HG03460 (cell line): ENCODE data around the gene TAOK1.
A peak's percentile ranks its signal among the peaks of the same experiment; 100 is the strongest.
"Not testable (repeated sequence)": the region's sequence is repeated elsewhere in the genome, so short reads cannot be mapped to it uniquely, and the experiment has no call there.

Source experiments
- ATAC-seq: cut with Tn5 transposase; IDR thresholded peaks from one replicate; pipeline ENCODE4 v1.9.1; 2021; ENCODE audit not compliant: unreplicated experiment

Gene TAOK1

DNA sequence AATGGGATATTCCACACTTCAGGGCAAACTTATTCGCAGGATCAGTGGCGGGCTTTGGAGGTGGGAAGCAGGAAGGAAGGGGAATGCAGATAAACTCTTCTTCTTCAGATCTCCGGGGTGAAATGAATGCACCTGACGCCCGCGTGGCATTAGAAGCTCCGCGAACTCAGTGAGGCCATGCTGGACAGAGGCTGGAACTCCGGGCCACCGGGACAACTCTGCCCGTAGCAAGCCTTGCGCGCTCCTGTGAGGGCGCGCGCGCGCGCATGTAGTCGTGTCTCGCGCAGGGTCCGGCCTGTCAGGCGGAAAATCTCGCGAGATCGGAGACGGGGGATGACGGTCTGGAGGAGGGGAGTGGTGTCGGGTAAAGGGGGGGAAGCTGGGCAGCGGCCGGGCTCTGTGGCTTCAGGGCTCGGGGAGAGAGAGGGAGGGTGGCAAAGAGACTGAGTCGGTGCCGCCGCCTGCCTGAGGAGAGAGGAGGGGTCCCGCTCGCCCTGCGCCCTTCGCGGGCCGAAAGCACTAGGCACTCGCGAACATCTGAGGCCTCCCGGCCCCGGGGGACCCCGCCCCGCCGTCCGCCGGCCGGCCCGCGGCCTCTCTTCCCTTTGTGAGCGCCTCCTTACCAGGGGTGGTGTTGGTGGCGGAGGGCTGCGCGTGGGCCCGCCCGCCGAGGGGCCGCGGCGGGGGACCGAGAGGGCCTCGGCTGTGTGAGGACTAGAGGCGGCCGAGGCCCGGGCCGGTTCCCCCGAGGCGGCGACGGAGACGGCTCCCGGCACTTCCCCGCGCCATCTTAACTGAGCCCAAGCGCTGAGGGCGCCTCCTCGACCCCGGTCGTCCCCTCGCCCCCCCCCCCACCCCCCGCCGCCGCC lies at the start of gene TAOK1:
Gene TAOK1, plus strand, starts transcription at position 382 of the 869 bp plus-strand sequence. CDS start 61,186 bp downstream, outside the sequence.
- peak; percentile 83 for ATAC-seq

DNA sequence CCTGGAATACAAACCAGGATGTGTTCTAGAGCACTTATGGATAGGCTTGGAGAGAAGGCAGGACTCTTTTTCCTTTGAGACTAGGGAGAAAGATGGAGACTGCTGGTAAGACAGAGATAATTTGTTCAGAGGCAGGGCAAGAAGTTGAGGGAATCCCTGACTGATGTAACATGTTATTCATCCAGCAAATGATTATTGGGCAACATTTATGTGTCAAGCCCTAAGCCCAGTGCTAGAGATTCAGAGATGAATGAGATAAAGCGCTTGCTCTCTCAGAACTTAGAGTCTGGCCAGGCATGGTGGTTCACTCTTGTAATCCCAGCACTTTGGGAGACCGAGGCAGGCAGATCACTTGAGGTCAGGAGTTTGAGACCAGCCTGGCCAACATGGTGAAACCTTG lies 48.4 kb upstream of the TAOK1 start:
- no peak for ATAC-seq

DNA sequence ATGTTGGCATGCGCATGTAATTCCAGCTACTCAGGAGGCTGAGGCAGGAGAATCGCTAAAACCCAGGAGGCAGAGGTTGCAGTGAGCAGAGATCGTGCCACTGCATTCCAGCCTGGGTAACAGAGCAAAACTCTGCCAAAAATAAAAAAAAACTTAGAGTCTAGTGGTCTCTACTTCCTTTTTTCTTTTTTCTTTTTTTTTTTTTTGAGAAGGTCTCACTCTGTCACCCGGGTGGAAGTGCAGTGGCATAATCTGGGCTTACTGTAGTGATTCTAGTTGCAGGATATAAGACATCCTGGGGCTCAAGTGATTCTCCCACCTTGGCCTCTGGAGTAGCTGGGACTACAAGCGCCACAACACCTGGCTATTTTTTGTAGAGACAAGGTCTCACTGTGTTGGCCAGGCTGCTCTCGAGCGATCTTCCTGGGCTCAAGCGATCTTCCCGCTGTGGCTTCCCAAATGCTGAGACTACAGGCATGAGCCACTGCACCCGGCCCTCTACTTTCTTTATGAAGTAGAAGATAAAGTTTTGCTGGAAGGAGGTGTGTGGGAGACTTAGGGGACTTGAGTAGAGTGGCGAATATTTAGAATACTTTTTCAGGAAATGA lies 47.9 kb upstream of the TAOK1 start:
- no peak for ATAC-seq

DNA sequence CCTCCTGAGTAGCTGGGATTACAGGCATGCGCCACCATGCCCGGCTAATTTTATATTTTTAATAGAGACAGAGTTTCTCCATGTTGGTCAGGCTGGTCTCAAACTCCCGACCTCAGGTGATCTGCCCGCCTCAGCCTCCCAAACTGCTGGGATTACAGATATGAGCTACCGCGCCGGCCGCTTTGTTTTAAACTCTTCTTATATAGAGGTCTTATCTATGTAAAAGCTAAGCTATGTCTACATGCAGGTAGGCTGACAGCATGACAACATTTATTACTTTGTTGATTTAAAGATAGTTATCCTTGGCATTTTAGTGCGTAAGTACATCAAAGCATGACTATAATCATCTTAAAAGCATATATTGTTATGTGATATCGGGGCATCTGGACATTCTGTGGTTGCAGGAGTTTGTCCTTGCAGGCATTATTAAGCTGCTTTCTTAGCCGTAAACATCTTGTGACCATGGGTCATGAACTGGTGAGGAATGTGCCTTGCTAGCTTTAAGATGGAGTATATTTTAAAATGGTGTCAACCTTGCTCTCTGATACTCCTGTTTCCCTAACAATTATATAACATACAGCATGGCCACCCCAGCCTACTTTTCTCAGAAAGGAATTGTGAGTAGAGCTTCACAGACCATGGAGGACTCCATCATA lies 45.8 kb upstream of the TAOK1 start:
- ATAC-seq, result no peak

DNA sequence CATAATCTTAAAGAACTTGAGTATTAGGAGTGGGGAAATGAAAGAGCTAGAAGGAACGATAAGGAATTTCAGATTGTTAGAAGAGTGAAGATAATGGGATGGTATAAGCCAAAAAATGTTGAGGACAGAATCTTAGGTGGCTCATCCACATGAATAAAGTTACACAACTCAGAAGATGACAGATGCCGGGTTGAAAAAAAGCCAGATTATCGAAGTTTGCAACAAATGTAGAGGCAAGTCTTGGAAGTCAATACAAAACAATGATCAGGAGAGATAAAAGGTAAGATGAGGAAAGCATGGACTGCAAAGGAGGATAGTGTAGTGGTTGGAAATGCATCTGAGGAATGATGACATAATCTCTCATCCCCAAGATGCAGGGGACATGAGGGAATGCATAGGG lies 45.1 kb upstream of the TAOK1 start:
- no peak for ATAC-seq

DNA sequence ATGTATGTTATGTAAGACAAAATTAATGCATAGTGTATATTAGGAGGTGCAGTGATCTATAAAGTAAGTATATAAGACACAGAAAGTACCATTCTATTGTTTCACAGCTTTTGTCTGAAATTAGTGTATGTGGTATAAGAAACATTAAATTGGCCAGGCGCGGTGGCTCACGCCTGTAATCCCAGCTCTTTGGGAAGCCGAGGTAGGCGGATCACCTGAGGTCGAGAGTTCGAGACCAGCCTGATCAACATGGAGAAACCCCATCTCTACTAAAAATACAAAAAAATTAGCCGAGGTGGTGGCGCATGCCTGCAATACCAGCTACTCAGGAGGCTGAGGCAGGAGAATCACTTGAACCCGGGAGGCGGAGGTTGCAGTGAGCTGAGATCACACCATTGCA lies 44.7 kb upstream of the TAOK1 start:
- ATAC-seq, result not testable (repeated sequence)

DNA sequence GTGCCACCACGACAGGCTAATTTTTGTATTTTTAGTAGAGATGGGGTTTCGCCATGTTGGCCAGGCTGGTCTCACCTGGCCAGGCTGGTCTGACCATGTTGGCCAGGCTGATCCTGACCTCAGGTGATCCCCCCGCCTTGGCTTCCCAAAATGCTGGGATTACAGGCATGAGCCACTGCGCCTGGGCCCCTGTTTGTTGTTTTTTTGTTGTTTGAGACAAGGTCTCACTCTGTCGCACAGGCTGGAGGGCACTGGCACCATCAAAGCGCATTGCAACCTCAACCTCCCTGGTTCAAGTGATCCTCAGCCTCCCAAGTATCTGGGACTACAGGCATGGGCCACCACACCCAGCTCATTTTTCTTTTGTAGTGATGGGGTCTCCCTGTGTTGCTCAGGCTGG lies 43.7 kb upstream of the TAOK1 start:
- no peak for ATAC-seq

DNA sequence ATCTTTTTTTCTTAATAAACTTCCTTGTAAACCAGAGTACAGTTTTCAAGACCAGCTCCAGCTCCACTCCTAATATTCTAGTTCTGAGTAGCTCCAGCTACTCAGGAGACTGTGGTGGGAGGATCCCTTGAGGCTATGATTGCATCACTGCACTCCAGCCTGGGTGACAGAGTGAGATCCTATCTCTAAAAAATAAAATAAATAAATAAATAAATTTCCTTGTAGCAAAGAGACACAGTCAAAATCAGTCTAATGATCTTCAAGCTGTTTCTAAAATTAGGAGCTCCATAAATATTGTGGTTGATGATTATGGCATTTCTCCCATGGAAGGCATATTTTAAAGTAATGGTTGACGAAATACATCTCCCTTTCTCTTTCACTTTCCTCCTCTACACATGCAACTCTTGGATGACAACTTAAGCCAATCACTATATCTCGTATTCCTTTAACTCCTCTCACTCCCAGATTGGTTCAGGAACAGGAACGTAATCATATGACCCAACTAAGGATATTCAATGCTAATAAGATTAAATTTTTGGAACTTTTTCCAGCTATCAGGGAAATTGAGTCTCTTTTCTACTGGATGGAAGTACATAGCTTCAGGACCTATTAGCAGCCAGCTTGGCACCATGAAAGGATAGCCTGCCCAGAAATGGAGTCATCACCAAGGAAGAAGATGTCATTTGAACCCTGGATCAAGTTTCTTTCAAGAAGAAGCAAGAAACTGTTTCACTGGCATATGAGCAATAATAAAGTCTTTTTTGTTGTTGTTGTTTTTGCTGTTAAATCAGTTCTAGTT lies 42.1 kb upstream of the TAOK1 start:
- no peak for ATAC-seq

DNA sequence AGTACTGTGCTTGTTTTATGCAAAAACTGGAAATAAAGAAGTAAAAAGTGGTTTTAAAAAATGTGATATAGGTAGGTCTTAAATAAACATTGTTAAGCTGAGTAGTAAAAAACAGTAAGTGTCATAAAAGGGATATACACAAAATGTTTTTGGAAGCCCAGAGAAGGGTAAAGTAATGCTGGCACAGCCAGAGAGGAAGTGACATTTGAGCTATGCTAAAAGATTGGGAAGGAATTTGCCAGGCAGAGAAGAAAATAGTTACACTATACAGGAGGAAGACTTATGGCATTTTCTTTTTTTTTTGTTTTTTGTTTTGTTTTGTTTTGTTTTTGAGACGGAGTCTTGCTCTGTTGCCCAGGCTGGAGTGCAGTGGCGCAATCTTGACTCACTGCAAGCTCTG lies 40.8 kb upstream of the TAOK1 start:
- ATAC-seq, result no peak

DNA sequence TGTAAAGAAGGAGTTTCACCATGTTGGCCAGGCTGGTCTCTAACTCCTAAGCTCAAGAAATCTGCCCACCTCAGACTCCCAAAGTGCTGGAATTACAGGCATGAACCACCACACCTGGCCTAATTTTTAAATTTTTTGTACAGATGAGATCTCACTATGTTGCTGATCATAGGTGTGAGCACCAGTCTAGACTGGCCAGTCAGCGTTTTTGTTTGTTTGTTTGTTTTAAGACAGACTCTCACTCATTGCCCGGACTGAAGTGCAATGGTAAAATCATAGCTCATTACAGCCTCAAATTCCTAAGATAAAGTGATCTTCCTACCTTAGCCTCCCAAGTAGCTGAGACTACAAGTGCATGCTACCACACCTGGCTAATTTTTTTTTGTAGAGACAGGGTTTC lies 38.0 kb upstream of the TAOK1 start:
- no peak for ATAC-seq

DNA sequence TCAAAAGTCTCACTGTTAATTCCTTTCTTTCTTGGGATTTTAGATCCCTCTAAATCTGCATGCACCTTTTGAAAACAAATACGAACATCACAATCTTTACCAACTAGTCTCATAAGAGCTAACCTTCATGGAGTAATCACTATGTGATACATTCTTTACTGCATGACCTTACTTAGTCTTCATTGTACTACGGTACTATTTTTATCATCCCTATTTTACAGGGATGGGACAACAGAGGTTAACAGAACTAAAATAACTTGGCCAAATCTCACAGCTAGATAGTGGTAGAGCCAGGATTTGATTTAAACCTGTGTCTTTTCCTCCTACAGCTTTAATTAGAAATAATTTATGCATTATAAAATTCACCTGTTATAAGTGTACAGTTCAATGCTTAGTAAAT lies 32.9 kb upstream of the TAOK1 start:
- no peak for ATAC-seq

DNA sequence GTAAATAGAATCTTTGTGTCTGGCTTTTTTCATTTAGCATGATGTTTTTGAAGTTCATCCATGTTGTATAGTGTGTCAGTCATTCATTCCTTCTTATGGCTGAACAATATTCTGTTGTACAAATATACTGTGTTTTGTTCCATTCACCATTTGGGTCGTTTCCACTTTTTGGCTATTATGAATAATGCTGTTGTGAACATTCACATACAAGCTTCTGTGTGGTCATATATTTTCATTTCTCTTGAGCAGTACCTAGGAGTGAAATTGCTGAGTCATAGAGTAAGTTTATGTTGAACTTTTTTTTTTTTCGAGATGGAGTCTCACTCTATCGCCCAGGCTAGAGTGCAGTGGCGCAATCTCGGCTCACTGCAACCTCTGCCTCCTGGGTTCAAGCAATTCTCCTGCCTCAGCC lies 32.3 kb upstream of the TAOK1 start:
- ATAC-seq, result no peak

DNA sequence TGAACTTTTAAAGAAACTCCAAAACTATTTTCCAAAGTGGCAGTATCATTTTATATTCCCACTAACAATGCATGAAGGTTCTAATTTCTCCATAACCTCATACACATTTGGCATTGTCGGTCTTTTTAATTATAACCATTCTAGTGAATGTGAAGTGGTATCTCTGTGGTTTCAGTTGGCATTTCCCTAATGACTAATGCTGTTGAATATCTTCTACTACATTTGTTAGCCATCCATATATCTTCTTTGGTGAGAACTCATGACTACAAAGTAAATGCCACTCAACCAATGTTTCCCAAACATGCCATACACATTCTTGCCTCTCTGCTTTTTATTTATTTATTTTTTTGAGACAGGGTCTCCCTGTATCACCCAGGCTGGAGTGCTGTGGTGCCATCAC lies 31.7 kb upstream of the TAOK1 start:
- no peak for ATAC-seq

DNA sequence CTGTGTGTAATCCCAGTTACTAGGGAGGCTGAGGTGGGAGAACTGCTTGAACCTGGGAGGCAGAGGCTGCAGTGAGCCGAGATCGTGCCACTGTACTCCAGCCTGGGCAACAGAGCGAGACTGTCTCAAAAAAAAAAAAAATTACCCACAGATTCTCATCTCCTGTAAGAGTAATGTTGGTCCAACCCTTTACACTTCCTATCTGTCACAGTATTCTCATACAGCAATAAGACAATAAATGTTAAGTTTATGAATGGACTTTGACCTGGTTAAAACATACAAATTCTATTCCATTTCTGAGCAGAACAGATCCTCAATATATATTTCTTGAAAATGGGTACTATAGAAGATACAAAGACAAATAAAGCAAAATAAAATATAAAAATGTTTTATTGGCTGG lies 30.4 kb upstream of the TAOK1 start:
- ATAC-seq, result no peak

DNA sequence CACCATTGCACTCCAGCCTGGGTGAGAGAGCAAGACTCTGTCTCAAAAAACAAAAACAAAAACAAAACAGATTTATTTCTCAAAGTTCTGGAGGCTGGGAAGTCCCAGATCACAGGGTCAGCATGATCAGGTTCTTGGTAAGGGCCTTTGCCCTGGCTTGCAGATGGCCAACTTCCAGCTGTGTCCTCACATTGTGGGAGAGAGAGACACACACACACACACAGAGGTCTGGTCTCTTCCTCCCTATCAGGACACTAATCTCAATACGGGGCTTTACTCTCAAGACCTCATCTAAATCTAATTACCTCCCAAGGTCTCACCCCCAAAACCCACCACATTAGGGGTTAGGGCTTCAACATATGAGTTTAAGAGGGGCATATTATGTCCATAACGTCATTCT lies 26.4 kb upstream of the TAOK1 start:
- no peak for ATAC-seq

DNA sequence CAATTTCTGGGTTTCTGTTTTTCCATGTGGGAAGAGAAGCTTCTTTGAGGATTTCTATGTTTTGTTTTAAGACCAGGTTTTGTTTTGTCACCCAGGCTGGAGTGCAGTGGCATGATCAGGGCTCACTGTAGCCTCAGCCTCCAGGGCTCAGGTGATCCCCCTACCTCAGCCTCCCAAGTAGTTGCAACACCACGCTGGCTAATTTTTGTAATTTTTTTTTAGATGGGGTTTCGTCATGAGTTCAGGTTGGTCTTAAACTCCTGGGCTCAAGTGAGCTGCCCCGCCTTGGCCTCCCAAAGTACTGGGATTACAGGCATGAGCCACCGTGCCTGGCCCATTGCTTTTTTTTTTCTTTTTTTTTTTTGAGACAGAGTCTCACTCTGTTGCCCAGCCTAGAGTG lies 25.5 kb upstream of the TAOK1 start:
- no peak for ATAC-seq

DNA sequence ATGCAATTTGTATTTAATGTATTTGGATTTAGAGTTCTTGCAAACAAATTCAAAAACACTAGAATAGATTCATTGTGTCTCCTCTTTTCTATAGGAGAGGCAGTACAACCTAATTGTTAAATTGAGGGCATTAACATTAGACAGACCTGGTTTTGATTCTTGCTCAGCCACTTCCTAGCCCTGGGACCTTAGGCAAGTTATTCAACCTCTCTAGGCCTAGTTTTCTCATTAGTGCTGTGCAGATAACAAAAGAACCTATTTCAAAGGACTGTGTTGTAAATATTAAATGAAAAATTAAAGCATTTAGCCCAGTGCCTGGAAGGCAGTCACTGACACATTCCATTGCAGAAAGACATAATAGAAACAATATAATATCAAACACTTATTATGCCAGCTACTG lies 22.0 kb upstream of the TAOK1 start:
- no peak for ATAC-seq

DNA sequence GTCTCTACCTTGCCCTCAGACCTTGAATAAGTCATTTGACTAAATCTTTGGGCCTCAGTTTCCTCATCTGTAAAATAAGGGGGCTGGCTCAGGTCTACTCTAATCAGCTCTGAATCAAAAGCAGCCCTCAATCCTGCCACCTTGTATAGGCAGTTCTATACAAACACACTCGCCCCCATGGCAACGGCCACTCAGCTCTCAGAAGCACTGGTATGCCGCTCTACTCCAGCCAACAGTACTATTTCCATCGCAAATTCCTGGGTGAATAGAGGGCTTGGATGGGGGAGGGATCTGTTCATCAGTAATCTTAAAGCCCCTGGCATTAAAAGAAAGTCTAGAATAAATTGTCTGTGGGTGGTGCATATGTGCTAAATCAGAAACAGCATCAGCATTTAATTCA lies 21.2 kb upstream of the TAOK1 start:
- ATAC-seq, result no peak

DNA sequence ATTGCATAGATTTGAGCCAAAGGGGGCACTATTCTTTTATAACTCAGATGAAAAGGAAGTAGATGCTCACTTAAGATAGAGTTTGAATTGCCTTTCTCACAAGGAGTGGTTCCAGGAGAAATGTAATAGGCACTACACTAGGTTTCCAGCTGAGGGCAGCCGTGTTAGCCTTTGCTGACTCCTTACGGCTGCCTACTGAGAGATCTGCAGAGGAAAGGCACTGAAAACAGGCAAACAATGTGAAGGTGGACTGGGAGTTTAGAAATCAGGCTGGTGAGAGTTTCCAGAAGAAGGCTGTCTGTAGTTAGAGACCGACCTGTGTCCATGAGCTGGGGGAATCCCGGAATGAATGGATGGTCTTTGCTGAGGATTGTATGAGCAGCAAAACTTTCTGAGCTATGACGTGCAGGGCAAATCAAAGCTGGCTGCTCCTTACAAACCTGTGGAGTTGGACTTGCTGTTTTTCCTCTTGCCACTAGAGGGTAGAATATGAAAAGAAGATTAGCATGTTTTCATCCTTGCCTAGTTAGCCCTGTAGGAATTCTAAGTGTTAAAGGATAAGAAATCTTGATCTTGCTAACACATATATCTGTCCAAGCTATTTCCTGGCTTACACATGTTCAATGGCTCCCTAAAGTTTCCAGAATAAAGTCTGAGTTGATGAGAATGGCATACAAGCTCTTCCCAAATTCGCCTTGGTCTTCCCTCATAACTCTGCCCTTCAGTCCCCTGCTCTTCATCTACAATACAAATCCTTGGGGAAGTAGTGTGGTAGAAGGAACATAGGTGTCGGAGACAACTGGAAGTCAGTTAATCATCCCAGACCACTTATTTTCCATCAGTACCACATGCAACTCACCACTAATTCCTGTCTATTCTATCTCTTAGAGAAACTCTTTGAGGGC lies 20.1 kb upstream of the TAOK1 start:
- no peak for ATAC-seq

DNA sequence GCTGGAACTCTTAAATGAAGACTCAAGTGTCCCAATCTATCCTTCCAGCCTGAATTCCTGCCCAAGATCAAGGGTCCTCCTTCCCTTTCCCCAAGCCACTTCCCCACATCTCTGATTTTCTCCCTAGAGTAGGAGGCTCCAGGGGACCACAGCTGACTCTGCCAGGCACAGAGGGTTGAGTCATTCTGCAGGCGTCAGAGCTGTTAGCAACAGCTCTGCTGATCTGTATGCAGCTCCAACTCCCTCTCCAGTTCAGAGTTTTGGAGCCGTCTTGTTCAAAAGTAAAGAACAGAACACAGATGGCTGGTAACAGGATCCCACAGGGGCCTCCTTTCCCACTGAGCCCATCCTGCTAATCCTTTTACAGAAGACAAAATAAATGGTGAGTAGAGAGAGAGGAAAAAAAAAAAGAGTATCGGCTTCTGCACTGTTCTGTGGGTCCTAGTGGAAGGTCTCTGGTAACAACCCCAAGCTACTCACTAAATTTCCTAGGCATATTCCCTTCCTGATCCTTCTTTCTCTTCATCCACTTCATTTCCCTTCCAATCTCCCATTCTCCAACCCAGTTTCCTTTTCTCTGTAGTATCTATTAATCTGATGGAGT lies 13.4 kb upstream of the TAOK1 start:
- ATAC-seq, result no peak
